Measurements from ENCODE around the gene XPR1.
A peak's percentile ranks its signal among the peaks of the same experiment; 100 is the strongest.

The XPR1 gene

GRCh38 chr1:180919183-180919700 lies 287.4 kb downstream of the XPR1 start:
- no peak for DNase-seq

GRCh38 chr1:180920193-180920592 lies 288.4 kb downstream of the XPR1 start:
- DNase-seq, result no peak

GRCh38 chr1:180920702-180921101 lies 288.9 kb downstream of the XPR1 start:
- DNase-seq, result no peak

- no peak for DNase-seq
Measured at GRCh38 chr1:180921386-180921785, 289.6 kb downstream of the XPR1 start.

GRCh38 chr1:180921891-180922630 lies 290.2 kb downstream of the XPR1 start:
- DNase-seq, result no peak

GRCh38 chr1:180922631-180923015 lies 290.8 kb downstream of the XPR1 start:
- DNase-seq, result no peak

GRCh38 chr1:180923021-180923841 lies 291.4 kb downstream of the XPR1 start:
- no peak for DNase-seq

GRCh38 chr1:180923887-180924286 lies 292.1 kb downstream of the XPR1 start:
- no peak for DNase-seq

- DNase-seq, result no peak
Measured at GRCh38 chr1:180924939-180925338, 293.1 kb downstream of the XPR1 start.

GRCh38 chr1:180925471-180926051 lies 293.7 kb downstream of the XPR1 start:
- no peak for DNase-seq

- peak; percentile 77 for DNase-seq
Measured at GRCh38 chr1:180926164-180926981, 294.6 kb downstream of the XPR1 start.

- peak; percentile 50 for DNase-seq
Measured at GRCh38 chr1:180927348-180927747, 295.5 kb downstream of the XPR1 start.

GRCh38 chr1:180927841-180928240 lies 296.0 kb downstream of the XPR1 start:
- peak; percentile 57 for DNase-seq

GRCh38 chr1:180928331-180929230 lies 296.8 kb downstream of the XPR1 start:
- peak; percentile 29 for DNase-seq

- no peak for DNase-seq
Measured at GRCh38 chr1:180929389-180929788, 297.6 kb downstream of the XPR1 start.

- peak; percentile 65 for DNase-seq
Measured at GRCh38 chr1:180930687-180931086, 298.9 kb downstream of the XPR1 start.

GRCh38 chr1:180931529-180931928 lies 299.7 kb downstream of the XPR1 start:
- no peak for DNase-seq

GRCh38 chr1:180932378-180932777 lies 300.6 kb downstream of the XPR1 start:
- DNase-seq, result no peak

GRCh38 chr1:180933141-180933540 lies 301.3 kb downstream of the XPR1 start:
- DNase-seq, result no peak

GRCh38 chr1:180934563-180934962 lies 302.7 kb downstream of the XPR1 start:
- DNase-seq, result no peak

GRCh38 chr1:180935326-180936109 lies 303.7 kb downstream of the XPR1 start:
- DNase-seq, result no peak

Data from DMS79 (cell line).